Liver (tissue), 3 donors: ENCODE data around the gene TACR1.
"Not testable (repeated sequence)": the region's sequence is repeated elsewhere in the genome, so short reads cannot be mapped to it uniquely, and the experiment has no call there.

Experiments used
- HNF4G ChIP-seq: IDR thresholded peaks from 2 replicates; pipeline ENCODE4 v1.6.1; 2016; ENCODE audit warnings: antibody characterized with exemption
- JUND ChIP-seq, 2 donors: IDR thresholded peaks; 2 replicates each; pipeline ENCODE4 v1.6.1; 2016; ENCODE audit warnings: antibody characterized with exemption in 2 of 2
- TF ChIP-seq, protein P1 (sequence below): fragments of 150-350 bp; IDR thresholded peaks from 2 replicates; pipeline ENCODE4 v1.5.1; 2017; ENCODE audit warnings: improper control_type of control experiment, low read depth, low read length; ENCODE audit not compliant: missing input control
- TF ChIP-seq, protein P2 (sequence below): IDR thresholded peaks from 2 replicates; pipeline ENCODE4 v1.6.1; 2016; ENCODE audit warnings: antibody characterized with exemption
- TF ChIP-seq, protein P3 (sequence below): IDR thresholded peaks from 2 replicates; pipeline ENCODE4 v1.6.1; 2016; ENCODE audit warnings: antibody characterized with exemption
- TF ChIP-seq, protein P4 (sequence below): IDR thresholded peaks from 2 replicates; pipeline ENCODE4 v1.6.1; 2016; ENCODE audit warnings: antibody characterized with exemption, mild to moderate bottlenecking
- donor health status: healthy.
- donor health status: healthy.

DNA sequence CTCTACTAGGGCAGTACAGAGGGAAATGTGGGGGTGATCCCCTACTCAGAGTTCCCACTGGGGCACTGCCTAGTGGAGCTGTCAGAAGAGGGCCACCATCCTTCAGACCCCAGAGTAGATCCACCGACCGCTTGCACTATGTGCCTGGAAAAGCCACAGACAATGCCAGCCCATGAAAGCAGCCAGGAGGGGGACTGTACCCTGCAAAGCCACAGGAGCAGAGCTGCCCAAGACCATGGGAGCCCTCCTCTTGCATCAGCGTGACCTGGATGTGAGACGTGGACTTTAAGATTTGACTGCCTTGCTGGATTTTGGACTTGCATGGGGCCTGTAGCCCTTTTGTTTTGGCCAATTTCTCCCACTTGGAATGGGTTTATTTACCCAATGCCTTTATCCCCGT, 27.9 kb downstream of the TACR1 start:
- TF ChIP-seq, protein P1, sequence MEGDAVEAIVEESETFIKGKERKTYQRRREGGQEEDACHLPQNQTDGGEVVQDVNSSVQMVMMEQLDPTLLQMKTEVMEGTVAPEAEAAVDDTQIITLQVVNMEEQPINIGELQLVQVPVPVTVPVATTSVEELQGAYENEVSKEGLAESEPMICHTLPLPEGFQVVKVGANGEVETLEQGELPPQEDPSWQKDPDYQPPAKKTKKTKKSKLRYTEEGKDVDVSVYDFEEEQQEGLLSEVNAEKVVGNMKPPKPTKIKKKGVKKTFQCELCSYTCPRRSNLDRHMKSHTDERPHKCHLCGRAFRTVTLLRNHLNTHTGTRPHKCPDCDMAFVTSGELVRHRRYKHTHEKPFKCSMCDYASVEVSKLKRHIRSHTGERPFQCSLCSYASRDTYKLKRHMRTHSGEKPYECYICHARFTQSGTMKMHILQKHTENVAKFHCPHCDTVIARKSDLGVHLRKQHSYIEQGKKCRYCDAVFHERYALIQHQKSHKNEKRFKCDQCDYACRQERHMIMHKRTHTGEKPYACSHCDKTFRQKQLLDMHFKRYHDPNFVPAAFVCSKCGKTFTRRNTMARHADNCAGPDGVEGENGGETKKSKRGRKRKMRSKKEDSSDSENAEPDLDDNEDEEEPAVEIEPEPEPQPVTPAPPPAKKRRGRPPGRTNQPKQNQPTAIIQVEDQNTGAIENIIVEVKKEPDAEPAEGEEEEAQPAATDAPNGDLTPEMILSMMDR: not testable (repeated sequence)
- TF ChIP-seq, protein P2, sequence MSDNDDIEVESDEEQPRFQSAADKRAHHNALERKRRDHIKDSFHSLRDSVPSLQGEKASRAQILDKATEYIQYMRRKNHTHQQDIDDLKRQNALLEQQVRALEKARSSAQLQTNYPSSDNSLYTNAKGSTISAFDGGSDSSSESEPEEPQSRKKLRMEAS: not testable (repeated sequence)
- not testable (repeated sequence) for TF ChIP-seq JUND (IDR thresholded peaks at IDR 0.05); HNF4G
- TF ChIP-seq, protein P3, sequence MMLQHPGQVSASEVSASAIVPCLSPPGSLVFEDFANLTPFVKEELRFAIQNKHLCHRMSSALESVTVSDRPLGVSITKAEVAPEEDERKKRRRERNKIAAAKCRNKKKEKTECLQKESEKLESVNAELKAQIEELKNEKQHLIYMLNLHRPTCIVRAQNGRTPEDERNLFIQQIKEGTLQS: not testable (repeated sequence)
- TF ChIP-seq, protein P4, sequence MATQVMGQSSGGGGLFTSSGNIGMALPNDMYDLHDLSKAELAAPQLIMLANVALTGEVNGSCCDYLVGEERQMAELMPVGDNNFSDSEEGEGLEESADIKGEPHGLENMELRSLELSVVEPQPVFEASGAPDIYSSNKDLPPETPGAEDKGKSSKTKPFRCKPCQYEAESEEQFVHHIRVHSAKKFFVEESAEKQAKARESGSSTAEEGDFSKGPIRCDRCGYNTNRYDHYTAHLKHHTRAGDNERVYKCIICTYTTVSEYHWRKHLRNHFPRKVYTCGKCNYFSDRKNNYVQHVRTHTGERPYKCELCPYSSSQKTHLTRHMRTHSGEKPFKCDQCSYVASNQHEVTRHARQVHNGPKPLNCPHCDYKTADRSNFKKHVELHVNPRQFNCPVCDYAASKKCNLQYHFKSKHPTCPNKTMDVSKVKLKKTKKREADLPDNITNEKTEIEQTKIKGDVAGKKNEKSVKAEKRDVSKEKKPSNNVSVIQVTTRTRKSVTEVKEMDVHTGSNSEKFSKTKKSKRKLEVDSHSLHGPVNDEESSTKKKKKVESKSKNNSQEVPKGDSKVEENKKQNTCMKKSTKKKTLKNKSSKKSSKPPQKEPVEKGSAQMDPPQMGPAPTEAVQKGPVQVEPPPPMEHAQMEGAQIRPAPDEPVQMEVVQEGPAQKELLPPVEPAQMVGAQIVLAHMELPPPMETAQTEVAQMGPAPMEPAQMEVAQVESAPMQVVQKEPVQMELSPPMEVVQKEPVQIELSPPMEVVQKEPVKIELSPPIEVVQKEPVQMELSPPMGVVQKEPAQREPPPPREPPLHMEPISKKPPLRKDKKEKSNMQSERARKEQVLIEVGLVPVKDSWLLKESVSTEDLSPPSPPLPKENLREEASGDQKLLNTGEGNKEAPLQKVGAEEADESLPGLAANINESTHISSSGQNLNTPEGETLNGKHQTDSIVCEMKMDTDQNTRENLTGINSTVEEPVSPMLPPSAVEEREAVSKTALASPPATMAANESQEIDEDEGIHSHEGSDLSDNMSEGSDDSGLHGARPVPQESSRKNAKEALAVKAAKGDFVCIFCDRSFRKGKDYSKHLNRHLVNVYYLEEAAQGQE: not testable (repeated sequence)
